GM21423 (cell line): ENCODE results near the gene SLC41A3.
"Not testable (repeated sequence)": the region's sequence is repeated elsewhere in the genome, so short reads cannot be mapped to it uniquely, and the experiment has no call there.

Experiments
- ATAC-seq: cut with Tn5 transposase; IDR thresholded peaks from one replicate; pipeline ENCODE4 v1.9.1; 2021; ENCODE audit warnings: mild to moderate bottlenecking, moderate library complexity; ENCODE audit not compliant: unreplicated experiment

SLC41A3 gene

GRCh38 chr3:125963834-125964233 is 120.1 kb downstream of the SLC41A3 start:
- ATAC-seq = not testable (repeated sequence)

DNA sequence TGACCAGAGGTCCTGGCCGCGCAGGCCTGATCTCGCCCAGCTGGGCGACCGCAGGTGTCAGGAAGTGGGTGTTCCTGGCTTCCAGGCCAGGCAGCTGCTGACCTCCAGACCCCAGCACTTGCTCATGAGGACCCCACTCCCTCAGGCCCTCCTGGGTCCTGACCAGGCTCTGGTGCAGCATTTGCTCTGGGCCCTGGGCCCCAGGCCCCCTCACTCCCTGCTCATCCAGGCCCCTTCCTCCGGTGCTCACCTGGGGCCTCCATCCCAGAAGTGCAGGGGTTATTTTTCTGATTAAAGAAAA is 122.7 kb downstream of the SLC41A3 start:
- ATAC-seq = no peak

DNA sequence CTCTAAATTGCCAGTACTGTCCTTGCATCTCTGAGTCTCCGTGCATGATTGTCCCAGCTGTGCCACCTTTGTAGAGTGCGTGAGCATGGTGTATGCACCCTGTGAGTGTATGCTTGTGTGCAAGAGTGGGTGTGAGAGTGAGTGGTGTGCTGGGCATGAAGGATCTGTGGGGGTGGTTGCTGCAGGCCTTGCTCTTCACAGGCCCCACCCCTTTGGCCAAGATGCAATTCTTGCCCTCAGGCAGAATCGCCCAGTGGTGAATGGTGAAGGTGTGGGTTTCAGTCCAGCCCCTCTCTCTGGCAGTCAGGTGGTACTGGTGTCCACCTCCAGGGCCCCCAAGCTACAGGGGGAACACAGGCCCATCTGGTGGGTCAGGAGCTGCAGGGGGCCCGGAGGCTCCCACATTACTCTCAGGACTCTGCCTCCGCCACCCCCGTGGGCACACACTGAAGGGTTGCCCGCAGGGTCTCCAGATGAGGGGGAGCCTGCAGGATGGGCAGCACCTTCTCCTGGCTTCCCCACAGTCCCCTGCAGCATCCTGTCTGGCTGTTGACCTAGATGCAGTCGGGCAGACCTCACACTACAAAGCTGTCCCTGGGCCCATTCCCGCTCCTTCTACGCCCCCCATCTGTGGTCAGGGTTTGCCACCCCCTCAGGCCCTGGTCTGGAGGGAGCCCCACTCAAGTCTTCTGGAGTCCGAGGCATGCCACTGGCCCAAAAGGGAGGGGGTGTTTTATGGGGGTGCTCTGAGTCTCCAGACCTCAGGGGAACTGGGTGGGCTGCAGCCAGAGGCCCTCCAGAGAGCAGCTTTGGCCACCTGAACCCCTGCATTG is 123.3 kb downstream of the SLC41A3 start:
- ATAC-seq = no peak

DNA sequence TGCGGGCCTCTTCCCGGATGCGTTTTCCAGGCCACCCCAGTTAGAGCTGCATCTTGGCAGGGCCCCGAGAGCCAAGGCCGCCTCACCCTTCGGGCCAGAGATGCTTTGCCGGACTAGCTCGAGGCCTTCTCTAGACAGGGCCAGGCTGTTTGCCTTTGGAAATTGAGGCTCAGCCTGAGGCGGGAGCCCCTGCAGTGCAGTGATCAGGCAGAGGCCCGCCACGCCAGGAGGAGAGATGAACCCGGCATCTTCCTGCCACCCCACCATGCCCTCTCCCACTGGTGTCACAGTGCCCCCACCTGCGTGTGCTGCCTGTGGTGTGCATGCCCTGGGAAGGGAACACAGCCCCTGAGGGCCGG is 123.9 kb downstream of the SLC41A3 start:
- ATAC-seq = no peak

- no peak for ATAC-seq
Measured at GRCh38 chr3:125959317-125960065, 124.4 kb downstream of the SLC41A3 start.

GRCh38 chr3:125958511-125959316 is 125.2 kb downstream of the SLC41A3 start:
- ATAC-seq = no peak

- ATAC-seq = no peak
Measured at GRCh38 chr3:125957674-125958510, 126.0 kb downstream of the SLC41A3 start.

DNA sequence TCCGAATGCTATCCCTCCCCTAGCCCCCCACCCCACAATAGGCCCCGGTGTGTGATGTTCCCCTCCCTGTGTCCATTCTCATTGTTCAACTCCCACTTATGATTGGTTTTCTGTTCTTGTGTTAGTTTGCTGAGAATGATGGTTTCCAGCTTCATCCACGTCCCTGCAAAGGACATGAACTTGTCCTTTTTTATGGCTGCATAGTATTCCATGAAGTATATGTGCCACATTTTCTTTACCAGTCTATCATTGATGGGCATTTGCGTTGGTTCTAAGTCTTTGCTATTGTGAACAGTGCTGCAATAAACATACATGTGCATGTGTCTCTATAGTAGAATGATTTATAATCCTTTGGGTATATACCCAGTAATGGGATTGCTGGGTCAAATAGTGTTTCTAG is 126.9 kb downstream of the SLC41A3 start:
- ATAC-seq = not testable (repeated sequence)
